CD4-positive, alpha-beta memory T cell (primary cell): ENCODE results near the gene SLC11A2. TPM values are rescaled to one million over a fixed set of nuclear protein-coding genes. Genes with fewer than 3 reads are reported as not detected.

Experiments used
- CTCF ChIA-PET: fragments of 350-600 bp; sonication (Branson Sonifier 250); formaldehyde crosslinking; loops from one replicate; lab custom pipeline; 2021; ENCODE audit warnings: inconsistent platforms; ENCODE audit not compliant: partially characterized antibody; lab: Charles Lee
- POLR2A ChIA-PET: fragments of 350-600 bp; sonication (Branson Sonifier 250); formaldehyde crosslinking; loops from one replicate; lab custom pipeline; 2021; ENCODE audit not compliant: partially characterized antibody; lab: Charles Lee
- DNase-seq, 5 donors: peaks; one replicate each; pipeline versions ENCODE4 v3.0.0 to v3.0.0-alpha.2; 2020 to 2022; ENCODE audit warnings: mixed read lengths in 1 of 5
- H3K27ac ChIP-seq: one replicate; pipeline ENCODE4 v1.7.0; 2013; ENCODE audit warnings: low read depth, low read length
- H3K27me3 ChIP-seq: 2 replicates; pipeline ENCODE4 v1.7.0; 2013; ENCODE audit warnings: mild to moderate bottlenecking, low read length, moderate library complexity; ENCODE audit not compliant: insufficient read depth
- H3K36me3 ChIP-seq: 2 replicates; pipeline ENCODE4 v1.7.0; 2013; ENCODE audit warnings: mild to moderate bottlenecking, low read length, moderate library complexity; ENCODE audit not compliant: insufficient read depth
- H3K4me1 ChIP-seq: 2 replicates; pipeline ENCODE4 v1.7.0; 2013; ENCODE audit warnings: mild to moderate bottlenecking, low read length, moderate library complexity; ENCODE audit not compliant: insufficient read depth
- H3K4me3 ChIP-seq, 2 donors: one replicate each; pipeline ENCODE4 v1.7.0; 2013; ENCODE audit warnings: low read length in 2 of 2, mild to moderate bottlenecking in 1 of 2
- H3K9me3 ChIP-seq, 2 donors: one replicate each; pipeline ENCODE4 v1.7.0; 2013; ENCODE audit warnings: low read length in 2 of 2, control low read depth in 1 of 2; ENCODE audit not compliant: control insufficient read depth in 1 of 2
- H3K27ac Mint-ChIP-seq, 7 donors: one replicate each; pipeline ENCODE4 v1.8.0; 2020 to 2021; ENCODE audit warnings: mixed read lengths in 7 of 7, mild to moderate bottlenecking in 6 of 7, inconsistent platforms in 3 of 7, moderate library complexity in 3 of 7
- H3K27me3 Mint-ChIP-seq, 2 donors: one replicate each; pipeline ENCODE4 v1.8.0; 2020 to 2021; ENCODE audit warnings: mixed read lengths in 2 of 2
- H3K36me3 Mint-ChIP-seq, 2 donors: one replicate each; pipeline ENCODE4 v1.8.0; 2020 to 2021; ENCODE audit warnings: mixed read lengths in 2 of 2, inconsistent platforms in 1 of 2, mild to moderate bottlenecking in 1 of 2
- H3K4me1 Mint-ChIP-seq, 4 donors: one replicate each; pipeline ENCODE4 v1.8.0; 2020 to 2021; ENCODE audit warnings: mixed read lengths in 4 of 4, mild to moderate bottlenecking in 1 of 4
- H3K4me3 Mint-ChIP-seq, 8 donors: one replicate each; pipeline ENCODE4 v1.8.0; 2020 to 2021; ENCODE audit warnings: mixed read lengths in 8 of 8, mild to moderate bottlenecking in 7 of 8, moderate library complexity in 6 of 8, inconsistent platforms in 3 of 8
- H3K9me3 Mint-ChIP-seq, 8 donors: one replicate each; pipeline ENCODE4 v1.8.0; 2020 to 2021; ENCODE audit warnings: mixed read lengths in 8 of 8, mild to moderate bottlenecking in 5 of 8, inconsistent platforms in 3 of 8, moderate library complexity in 1 of 8
- intact Hi-C: fragments of 100-400 bp; cut with micrococcal nuclease; formaldehyde crosslinking; loops from one replicate; pipeline ENCODE4 v1.15.1; 2023
- polyA plus RNA-seq, 2 donors: library from polyadenylated mRNA; unstranded; fragments of 300-500 nt; fragmentation: Illumina TruSeq; gene quantifications; one replicate each; pipeline ENCODE4 v1.2.3, GENCODE V29; 2021
- total RNA-seq, 2 experiments: library from RNA; stranded (reverse); gene quantifications; one replicate each; pipeline ENCODE4 v1.2.3, GENCODE V29; 2021

Gene SLC11A2
- total and polyA plus RNA-seq, 4 experiments from 2014 or later = 7.4 to 62.7 (median 37.0) TPM

GRCh38 chr12:51062631-51063397, 36.6 kb upstream of the SLC11A2 start:
- CTCF ChIA-PET = interaction anchor here (0.9 to 1.0 kb wide), 2 partner anchors 11 to 14 kb away, joined by 3 read pairs; no protein-coding TSS in a partner anchor
- DNase-seq = no peak
- Histone ChIP-seq H3K27ac (no peak overlapping the region), H3K4me3 (no peak overlapping the region), H3K36me3 (peaks cover 55% of the 10 kb centered on the region), H3K9me3 (no peaks in the 10 kb centered on the region), H3K27me3 (no peaks in the 10 kb centered on the region), H3K4me1 (no peaks in the 10 kb centered on the region)
- no peak overlapping the region for H3K4me3 Mint-ChIP-seq
- no peaks in the 10 kb centered on the region for H3K4me1 Mint-ChIP-seq
- no peaks in the 10 kb centered on the region for H3K9me3 Mint-ChIP-seq
- H3K27ac Mint-ChIP-seq = peak overlapping the region in 2 of 7 donors; percentile 22 to 78
- intact Hi-C loops = no loop called here
- POLR2A ChIA-PET = interaction anchor here (2.0 kb wide), 1 partner anchor 14 kb away, joined by 7 read pairs; the partner anchor contains the start of gene LETMD1
- H3K36me3 Mint-ChIP-seq = peaks cover 34 to 73% of the 10 kb centered on the region in 2 donors
- H3K27me3 Mint-ChIP-seq = no peaks in the 10 kb centered on the region

GRCh38 chr12:51059086-51059485, 32.9 kb upstream of the SLC11A2 start:
- ChIA-PET POLR2A (interaction anchor here (1.4 kb wide), 1 partner anchor 159 kb away, joined by 3 read pairs; the partner anchor contains the start of gene POU6F1), CTCF (no interaction called here)
- Histone ChIP-seq H3K4me1 (no peaks in the 10 kb centered on the region), H3K27me3 (no peaks in the 10 kb centered on the region), H3K4me3 (no peak overlapping the region), H3K9me3 (no peaks in the 10 kb centered on the region), H3K36me3 (peaks cover 62% of the 10 kb centered on the region), H3K27ac (no peak overlapping the region)
- H3K36me3 Mint-ChIP-seq = peaks cover 26 to 73% of the 10 kb centered on the region in 2 donors
- no peaks in the 10 kb centered on the region for H3K27me3 Mint-ChIP-seq
- DNase-seq = no peak
- intact Hi-C loops = no loop called here
- no peak overlapping the region for H3K4me3 Mint-ChIP-seq
- H3K4me1 Mint-ChIP-seq = no peaks in the 10 kb centered on the region
- peak overlapping the region in 2 of 7 donors; percentile 78 to 79 for H3K27ac Mint-ChIP-seq
- no peaks in the 10 kb centered on the region for H3K9me3 Mint-ChIP-seq

- CTCF ChIA-PET = no interaction called here
These were observed 30.1 kb upstream of the SLC11A2 start for GRCh38 chr12:51056242-51056641.

GRCh38 chr12:51055060-51055459, 28.9 kb upstream of the SLC11A2 start:
- H3K36me3 ChIP-seq = peaks cover 56% of the 10 kb centered on the region
- ChIA-PET POLR2A (interaction anchor here (1.1 kb wide), 1 partner anchor 28 kb away, joined by 3 read pairs; no protein-coding TSS in a partner anchor), CTCF (no interaction called here)
- H3K9me3 ChIP-seq = no peaks in the 10 kb centered on the region
- H3K27ac ChIP-seq = no peak overlapping the region
- Mint-ChIP-seq H3K4me3 (no peak overlapping the region), H3K27ac (peak overlapping the region in 2 of 7 donors; percentile 7 to 22), H3K4me1 (peaks cover 4 to 8% (median 5%) of the 10 kb centered on the region in 4 donors), H3K9me3 (no peaks in the 10 kb centered on the region), H3K27me3 (no peaks in the 10 kb centered on the region), H3K36me3 (peaks cover 37 to 66% of the 10 kb centered on the region in 2 donors)
- H3K4me1 ChIP-seq = peaks cover 5% of the 10 kb centered on the region
- intact Hi-C loops = no loop called here
- H3K27me3 ChIP-seq = no peaks in the 10 kb centered on the region
- no peak overlapping the region for H3K4me3 ChIP-seq
- no peak for DNase-seq

More at GRCh38 chr12:51056242-51056641, 30.1 kb upstream of the SLC11A2 start:
- no peak overlapping the region for H3K4me3 ChIP-seq
- Mint-ChIP-seq H3K9me3 (no peaks in the 10 kb centered on the region), H3K4me3 (no peak overlapping the region), H3K36me3 (peaks cover 37 to 71% of the 10 kb centered on the region in 2 donors), H3K27me3 (no peaks in the 10 kb centered on the region), H3K27ac (peak overlapping the region in 1 of 7 donors; percentile 45), H3K4me1 (peaks cover 4 to 8% (median 5%) of the 10 kb centered on the region in 4 donors)
- no peaks in the 10 kb centered on the region for H3K4me1 ChIP-seq
- no peak overlapping the region for H3K27ac ChIP-seq
- peaks cover 56% of the 10 kb centered on the region for H3K36me3 ChIP-seq
- H3K9me3 ChIP-seq = no peaks in the 10 kb centered on the region
- POLR2A ChIA-PET = interaction anchor here (1.2 kb wide), 1 partner anchor 30 kb away, joined by 3 read pairs; the partner anchor contains the start of gene SLC11A2
- intact Hi-C loops = no loop called here
- no peaks in the 10 kb centered on the region for H3K27me3 ChIP-seq
- no peak for DNase-seq

GRCh38 chr12:51051787-51052186, 25.6 kb upstream of the SLC11A2 start:
- Histone ChIP-seq H3K27ac (no peak overlapping the region), H3K4me1 (peaks cover 27% of the 10 kb centered on the region), H3K4me3 (no peak overlapping the region), H3K27me3 (no peaks in the 10 kb centered on the region), H3K9me3 (no peaks in the 10 kb centered on the region), H3K36me3 (peaks cover 35% of the 10 kb centered on the region)
- DNase-seq = no peak
- CTCF ChIA-PET = interaction anchor here (0.9 to 1.1 kb wide), 3 partner anchors 9 to 200 kb away, joined by 3 to 5 read pairs (median 3); no protein-coding TSS in a partner anchor
- H3K27ac Mint-ChIP-seq = peak overlapping the region in 6 of 7 donors; percentile 38 to 88 (median 64)
- H3K9me3 Mint-ChIP-seq = no peaks in the 10 kb centered on the region
- POLR2A ChIA-PET = interaction anchor here (1.5 to 2.2 kb wide), 2 partner anchors 9 to 31 kb away, joined by 8 to 9 read pairs; partner anchors contain the start of gene CSRNP2
- peaks cover 24 to 58% of the 10 kb centered on the region in 2 donors for H3K36me3 Mint-ChIP-seq
- H3K27me3 Mint-ChIP-seq = no peaks in the 10 kb centered on the region
- H3K4me1 Mint-ChIP-seq = peaks cover 15 to 37% (median 27%) of the 10 kb centered on the region in 4 donors
- H3K4me3 Mint-ChIP-seq = no peak overlapping the region
- intact Hi-C loops = no loop called here

- CTCF ChIA-PET = interaction anchor here (1.0 to 6.3 kb wide), 3 partner anchors 27 to 291 kb away, joined by 3 to 26 read pairs (median 5); no protein-coding TSS in a partner anchor
- Mint-ChIP-seq H3K27ac (peak overlapping the region; percentile 95 to 99 (median 97)), H3K9me3 (peaks cover 0 to 1% (median 0%) of the 10 kb centered on the region in 8 donors), H3K4me1 (peaks cover 15 to 40% (median 28%) of the 10 kb centered on the region in 4 donors), H3K4me3 (peak overlapping the region; percentile 93 to 98 (median 95)), H3K36me3 (peaks cover 24 to 42% of the 10 kb centered on the region in 2 donors), H3K27me3 (no peaks in the 10 kb centered on the region)
- Histone ChIP-seq H3K4me1 (peaks cover 27% of the 10 kb centered on the region), H3K36me3 (peaks cover 20% of the 10 kb centered on the region), H3K27ac (peak overlapping the region; percentile 81), H3K27me3 (no peaks in the 10 kb centered on the region), H3K4me3 (peak overlapping the region; percentile 92 to 98), H3K9me3 (no peaks in the 10 kb centered on the region)
- intact Hi-C loops = loop anchor here (5.0 kb wide), 1 partner anchor 273 kb away; the partner anchor contains the start of gene BIN2
- DNase-seq = no peak
- POLR2A ChIA-PET = interaction anchor here (0.7 to 3.7 kb wide), 11 partner anchors 11 to 766 kb away, joined by 3 to 32 read pairs (median 6); partner anchors contain the start of genes CSRNP2, DAZAP2, LIMA1 and POU6F1
These were observed 23.3 kb upstream of the SLC11A2 start for GRCh38 chr12:51049525-51049924.
